Activated T-helper 2 cell treated with anti-CD3 and anti-CD28 coated beads, Interferon-gamma antibody, Interleukin-2, Interleukin-4, amounts not matched to agents 10 μg/mL and 5 μg/mL and 100 μg/mL, durations not matched to agents 14 hours and 24 hours and 36 hours (primary cell): ENCODE measurements around the gene BTD. TPM values are rescaled to one million over a fixed set of nuclear protein-coding genes. Genes with fewer than 3 reads are reported as not detected.

Experiments used
- DNase-seq: peaks from one replicate; pipeline ENCODE4 v3.0.0; 2021; ENCODE audit warnings: low spot score
- H3K27ac Mint-ChIP-seq: one replicate; pipeline ENCODE4 v1.8.0; 2021; ENCODE audit warnings: mixed read lengths
- H3K27me3 Mint-ChIP-seq: one replicate; pipeline ENCODE4 v1.8.0; 2021; ENCODE audit warnings: low read depth, mixed read lengths
- H3K36me3 Mint-ChIP-seq: one replicate; pipeline ENCODE4 v1.8.0; 2021; ENCODE audit warnings: low read depth, mixed read lengths
- H3K4me1 Mint-ChIP-seq: one replicate; pipeline ENCODE4 v1.8.0; 2021; ENCODE audit warnings: low read depth, mixed read lengths
- H3K4me3 Mint-ChIP-seq: one replicate; pipeline ENCODE4 v1.8.0; 2021; ENCODE audit warnings: low read depth, mild to moderate bottlenecking, moderate library complexity, mixed read lengths
- H3K9me3 Mint-ChIP-seq: one replicate; pipeline ENCODE4 v1.8.0; 2021; ENCODE audit warnings: mixed read lengths
- intact Hi-C: fragments of 100-400 bp; cut with micrococcal nuclease; formaldehyde crosslinking; loops from one replicate; pipeline ENCODE4 v1.15.1; 2023
- total RNA-seq: library from RNA; stranded (reverse); gene quantifications from 2 replicates; pipeline ENCODE4 v1.2.3, GENCODE V29; 2022

The BTD gene
- total RNA-seq: 3.9 and 4.8 TPM in 2 replicates

DNA sequence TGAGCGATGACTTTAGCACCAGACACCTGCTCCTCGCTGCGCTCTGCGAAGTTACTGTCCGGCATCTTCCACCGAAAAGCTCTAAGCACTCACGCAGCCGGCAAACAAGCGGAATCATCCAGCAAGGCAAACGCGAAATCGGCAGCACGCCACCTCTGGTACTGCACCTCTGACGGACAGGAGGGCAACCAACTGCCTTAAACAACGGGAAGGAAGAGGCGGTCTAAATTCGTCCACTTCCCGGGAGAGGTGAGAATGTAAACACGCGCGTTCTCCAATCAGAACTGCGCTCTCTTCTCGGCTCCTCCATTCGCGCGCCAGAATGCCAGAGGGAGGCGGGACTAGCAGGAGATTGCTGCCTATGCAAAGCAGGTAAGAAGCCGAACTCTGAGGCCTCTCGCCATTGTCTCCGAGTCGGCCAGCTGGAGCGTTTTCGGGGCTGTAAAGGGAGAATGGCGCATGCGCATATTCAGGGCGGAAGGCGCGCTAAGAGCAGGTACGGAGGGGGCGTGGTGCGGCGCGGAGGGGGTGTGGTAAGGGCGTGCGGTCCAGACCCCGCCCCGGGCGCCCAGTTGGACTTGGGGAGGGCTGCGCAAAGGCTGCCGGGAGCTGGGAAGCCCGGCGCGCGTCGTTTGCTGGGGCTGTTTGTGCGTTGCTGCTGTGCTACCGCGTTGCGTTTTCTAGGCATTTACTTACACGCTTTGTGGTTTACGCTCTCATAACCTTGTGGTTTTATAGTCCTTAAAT, at the start of gene BTD, which contains the start of gene HACL1:
BTD (plus strand) TSS at position 347 of the 747 bp plus-strand sequence. CDS start 33,695 bp downstream, outside the sequence.
HACL1 (minus strand) TSS at position 171 of the 747 bp plus-strand sequence; CDS start at position 65, 106 bp downstream.
- Mint-ChIP-seq H3K4me1 (peaks cover 28% of the 10 kb centered on the region), H3K27me3 (no peaks in the 10 kb centered on the region), H3K27ac (peak within 1 kb of the TSS; percentile 99), H3K4me3 (peak within 1 kb of the TSS; percentile 100), H3K9me3 (peaks cover 15% of the 10 kb centered on the region), H3K36me3 (peaks cover 54% of the 10 kb centered on the region)
- intact Hi-C loops: loop anchor here (1.0 to 2.0 kb wide), 4 partner anchors 35 to 653 kb away; no protein-coding TSS in a partner anchor
- peak; percentile 99 for DNase-seq

- no peak overlapping the region for H3K4me3 Mint-ChIP-seq
- peaks cover 11% of the 10 kb centered on the region for H3K9me3 Mint-ChIP-seq
- no peak for DNase-seq
- peaks cover 13% of the 10 kb centered on the region for H3K4me1 Mint-ChIP-seq
- intact Hi-C loops: loop anchor here (10.0 kb wide), 1 partner anchor 447 kb away; no protein-coding TSS in a partner anchor
- peaks cover under 1% of the 10 kb centered on the region for H3K27me3 Mint-ChIP-seq
- H3K27ac Mint-ChIP-seq: no peak overlapping the region
- H3K36me3 Mint-ChIP-seq: peaks cover 23% of the 10 kb centered on the region
Measured at GRCh38 chr3:15551902-15552301, 49.6 kb upstream of the BTD start.

- Mint-ChIP-seq H3K27ac (no peak overlapping the region), H3K27me3 (no peaks in the 10 kb centered on the region), H3K4me1 (peaks cover 22% of the 10 kb centered on the region), H3K4me3 (no peak overlapping the region), H3K36me3 (peaks cover 15% of the 10 kb centered on the region), H3K9me3 (no peaks in the 10 kb centered on the region)
- no peak for DNase-seq
- intact Hi-C loops: loop anchor here (10.0 kb wide), 1 partner anchor 449 kb away; no protein-coding TSS in a partner anchor
Measured at GRCh38 chr3:15553749-15554148, 47.8 kb upstream of the BTD start.

DNA sequence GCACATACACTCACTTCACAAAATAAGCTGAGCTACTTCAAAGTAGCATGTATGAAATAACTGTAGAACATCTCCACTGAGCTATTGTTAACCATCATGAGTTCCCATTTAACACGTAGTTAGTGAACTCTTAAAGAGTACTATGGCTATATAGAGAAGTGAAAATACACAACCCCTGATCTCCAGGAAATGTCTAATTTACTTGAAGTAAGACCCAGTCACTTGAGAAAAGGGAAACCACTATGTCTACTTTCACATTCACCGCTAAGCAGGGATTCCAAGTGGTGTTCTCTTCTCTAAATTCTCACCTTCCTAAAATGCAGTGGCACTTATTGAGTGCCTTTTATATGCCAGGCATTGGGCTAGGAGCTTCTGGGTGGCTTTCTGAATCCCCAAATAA, 45.0 kb upstream of the BTD start:
- Mint-ChIP-seq H3K4me3 (no peak overlapping the region), H3K36me3 (peaks cover 26% of the 10 kb centered on the region), H3K27me3 (no peaks in the 10 kb centered on the region), H3K4me1 (peaks cover 22% of the 10 kb centered on the region), H3K9me3 (no peaks in the 10 kb centered on the region), H3K27ac (peak overlapping the region; percentile 72)
- no peak for DNase-seq
- intact Hi-C loops: loop anchor here (1.0 to 10.0 kb wide), 4 partner anchors 21 to 452 kb away; no protein-coding TSS in a partner anchor

- H3K4me1 Mint-ChIP-seq: peaks cover 22% of the 10 kb centered on the region
- H3K27ac Mint-ChIP-seq: no peak overlapping the region
- H3K9me3 Mint-ChIP-seq: no peaks in the 10 kb centered on the region
- intact Hi-C loops: loop anchor here (1.0 to 10.0 kb wide), 4 partner anchors 57 to 453 kb away; partner anchors contain the start of genes EAF1 and METTL6
- peaks cover 27% of the 10 kb centered on the region for H3K36me3 Mint-ChIP-seq
- H3K4me3 Mint-ChIP-seq: no peak overlapping the region
- peak; percentile 71 for DNase-seq
- no peaks in the 10 kb centered on the region for H3K27me3 Mint-ChIP-seq
Measured at GRCh38 chr3:15557511-15557946, 44.0 kb upstream of the BTD start.

- H3K36me3 Mint-ChIP-seq: peaks cover 36% of the 10 kb centered on the region
- no peaks in the 10 kb centered on the region for H3K27me3 Mint-ChIP-seq
- no peak overlapping the region for H3K27ac Mint-ChIP-seq
- H3K9me3 Mint-ChIP-seq: no peaks in the 10 kb centered on the region
- no peak for DNase-seq
- no peak overlapping the region for H3K4me3 Mint-ChIP-seq
- peaks cover 20% of the 10 kb centered on the region for H3K4me1 Mint-ChIP-seq
- intact Hi-C loops: loop anchor here (10.0 kb wide), 1 partner anchor 454 kb away; no protein-coding TSS in a partner anchor
Measured at GRCh38 chr3:15558581-15558980, 43.0 kb upstream of the BTD start.

DNA sequence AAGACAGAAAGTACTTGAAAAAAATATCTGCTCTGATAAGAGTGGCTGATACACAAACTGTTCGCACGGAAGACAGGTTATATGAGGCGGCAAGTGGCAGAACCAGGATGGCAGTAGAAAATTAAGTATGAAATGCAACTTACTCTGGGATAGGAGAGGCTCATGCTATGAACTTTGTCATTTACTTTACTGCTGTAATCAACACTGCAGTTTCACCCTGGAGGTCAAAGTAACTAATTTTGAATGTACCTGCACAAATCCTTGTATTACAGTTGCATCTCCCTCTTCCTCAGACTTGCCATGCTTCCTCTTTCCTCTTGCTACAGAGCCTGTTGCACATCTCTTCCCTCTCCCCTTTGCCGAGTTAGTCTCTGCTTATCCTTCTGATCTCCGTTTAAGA, 39.0 kb upstream of the BTD start:
- Mint-ChIP-seq H3K27me3 (no peaks in the 10 kb centered on the region), H3K36me3 (peaks cover 50% of the 10 kb centered on the region)

GRCh38 chr3:15563190-15563589, 38.4 kb upstream of the BTD start:
- intact Hi-C loops: no loop called here
- H3K27me3 Mint-ChIP-seq: no peaks in the 10 kb centered on the region
- peak overlapping the region; percentile 25 for H3K27ac Mint-ChIP-seq
- H3K4me3 Mint-ChIP-seq: no peak overlapping the region
- DNase-seq: no peak
- H3K36me3 Mint-ChIP-seq: peaks cover 56% of the 10 kb centered on the region
- no peaks in the 10 kb centered on the region for H3K9me3 Mint-ChIP-seq
- H3K4me1 Mint-ChIP-seq: peaks cover 4% of the 10 kb centered on the region

More for the DNA sequence above, 39.0 kb upstream of the BTD start:
- DNase-seq: no peak
- Mint-ChIP-seq H3K4me3 (no peak overlapping the region), H3K9me3 (no peaks in the 10 kb centered on the region), H3K4me1 (peaks cover 6% of the 10 kb centered on the region), H3K27ac (peak overlapping the region; percentile 25)
- intact Hi-C loops: no loop called here

- H3K27ac Mint-ChIP-seq: no peak overlapping the region
- no peak for DNase-seq
- intact Hi-C loops: no loop called here
- H3K27me3 Mint-ChIP-seq: no peaks in the 10 kb centered on the region
- no peak overlapping the region for H3K4me3 Mint-ChIP-seq
- peaks cover 44% of the 10 kb centered on the region for H3K36me3 Mint-ChIP-seq
- no peaks in the 10 kb centered on the region for H3K9me3 Mint-ChIP-seq
- peaks cover 10% of the 10 kb centered on the region for H3K4me1 Mint-ChIP-seq
Measured at GRCh38 chr3:15572138-15572537, 29.4 kb upstream of the BTD start.

DNA sequence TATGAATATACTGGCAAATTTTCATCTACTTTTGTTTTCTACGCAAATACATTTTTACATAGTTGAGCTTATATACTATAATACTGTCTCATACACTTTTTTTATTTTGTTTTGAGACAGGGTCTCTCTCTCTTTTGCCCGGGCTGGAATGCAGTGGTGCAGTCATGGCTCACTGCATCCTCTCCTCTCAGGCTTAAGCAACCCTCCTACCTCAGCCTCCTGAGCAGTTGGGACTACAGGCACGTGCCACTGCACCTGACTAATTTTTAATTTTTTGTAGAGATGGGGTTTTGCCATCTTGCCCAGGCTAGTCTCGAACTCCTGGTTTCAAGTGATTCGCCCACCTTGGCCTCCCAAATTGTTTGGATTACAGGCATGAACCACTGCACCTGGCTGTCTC, 26.1 kb upstream of the BTD start:
- DNase-seq: no peak
- Mint-ChIP-seq H3K4me3 (no peak overlapping the region), H3K27me3 (no peaks in the 10 kb centered on the region), H3K27ac (no peak overlapping the region), H3K36me3 (peaks cover 31% of the 10 kb centered on the region), H3K9me3 (no peaks in the 10 kb centered on the region), H3K4me1 (peaks cover 5% of the 10 kb centered on the region)
- intact Hi-C loops: no loop called here

DNA sequence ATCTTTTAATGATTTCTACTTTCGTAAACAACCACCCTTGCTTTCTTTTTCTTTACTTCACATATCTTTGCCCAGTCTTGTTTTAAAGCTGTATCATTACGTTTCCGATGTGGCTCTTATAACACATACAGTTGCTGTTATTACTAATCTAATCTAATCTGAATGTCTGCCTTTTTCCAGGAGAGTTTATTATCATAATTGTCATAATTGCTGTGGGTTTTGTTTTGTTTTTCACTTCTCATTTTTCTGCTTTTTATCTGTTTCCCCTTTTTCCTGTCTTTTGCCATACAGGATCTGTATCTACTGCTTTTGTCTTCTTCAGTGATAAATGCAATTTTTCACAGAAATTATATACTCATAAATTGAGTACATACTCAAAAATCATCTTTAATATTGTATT, 25.1 kb upstream of the BTD start:
- intact Hi-C loops: no loop called here
- H3K9me3 Mint-ChIP-seq: no peaks in the 10 kb centered on the region
- DNase-seq: no peak
- no peak overlapping the region for H3K4me3 Mint-ChIP-seq
- H3K4me1 Mint-ChIP-seq: peaks cover 5% of the 10 kb centered on the region
- no peak overlapping the region for H3K27ac Mint-ChIP-seq
- H3K27me3 Mint-ChIP-seq: no peaks in the 10 kb centered on the region
- peaks cover 27% of the 10 kb centered on the region for H3K36me3 Mint-ChIP-seq

DNA sequence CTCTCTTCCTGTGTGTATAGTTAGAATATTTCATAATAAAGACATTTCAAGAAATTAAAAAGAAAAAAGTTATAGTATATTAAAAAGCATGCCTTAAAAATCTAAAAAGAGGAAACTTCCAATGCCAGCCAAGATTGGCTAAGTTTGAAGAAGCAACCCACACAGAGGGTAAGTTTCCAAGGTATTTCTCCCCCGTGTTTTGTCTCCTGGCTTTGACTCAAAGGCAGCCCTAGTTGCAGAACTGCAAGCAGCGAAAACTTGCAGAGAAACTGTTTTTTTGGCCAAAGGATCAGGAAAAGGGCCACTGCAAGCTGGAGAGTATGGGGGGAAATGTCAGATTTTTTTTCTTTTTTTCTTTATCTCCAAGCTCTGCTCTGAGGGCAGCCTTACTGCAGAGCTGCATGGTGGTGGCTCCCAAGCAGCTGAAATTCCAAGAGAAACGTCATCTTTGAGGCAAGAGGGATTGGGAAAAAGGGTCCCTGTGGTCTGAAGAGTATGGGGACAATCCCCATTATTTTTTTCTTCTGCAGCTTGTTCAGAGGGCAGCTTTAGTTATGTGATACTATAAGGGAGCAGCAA, 23.2 kb upstream of the BTD start:
- Mint-ChIP-seq H3K27ac (no peak overlapping the region), H3K27me3 (no peaks in the 10 kb centered on the region), H3K36me3 (peaks cover 30% of the 10 kb centered on the region), H3K4me1 (peaks cover 4% of the 10 kb centered on the region), H3K4me3 (no peak overlapping the region), H3K9me3 (no peaks in the 10 kb centered on the region)
- DNase-seq: no peak
- intact Hi-C loops: no loop called here

GRCh38 chr3:15579051-15579450, 22.5 kb upstream of the BTD start:
- no peak for DNase-seq
- Mint-ChIP-seq H3K4me1 (peaks cover 4% of the 10 kb centered on the region), H3K9me3 (no peaks in the 10 kb centered on the region), H3K27ac (no peak overlapping the region), H3K27me3 (no peaks in the 10 kb centered on the region), H3K4me3 (no peak overlapping the region), H3K36me3 (peaks cover 30% of the 10 kb centered on the region)
- intact Hi-C loops: no loop called here
